SK-N-MC (cell line): ENCODE measurements around the gene TTN.

ENCODE experiments used
- DNase-seq: peaks from one replicate; pipeline ENCODE4 v3.0.0-alpha.2; 2011; ENCODE audit warnings: low read depth, low spot score
- H3K27ac ChIP-seq: fragments of 200-600 bp; sonication (generic); 2 replicates; pipeline ENCODE4 v1.5.1; 2016; ENCODE audit warnings: mixed run types
- H3K36me3 ChIP-seq: fragments of 200-600 bp; sonication (generic); 2 replicates; pipeline ENCODE4 v1.6.1; 2017; ENCODE audit warnings: antibody characterized with exemption, low read length, mixed read lengths; ENCODE audit not compliant: insufficient read depth
- H3K4me3 ChIP-seq: fragments of 200-600 bp; sonication (generic); 2 replicates; pipeline ENCODE4 v1.5.1; 2016
- H3K9ac ChIP-seq: fragments of 200-600 bp; sonication (generic); 2 replicates; pipeline ENCODE4 v1.8.0; 2017; ENCODE audit warnings: mixed run types, mixed read lengths; ENCODE audit not compliant: insufficient read length
- H3K9me3 ChIP-seq: fragments of 200-600 bp; sonication (generic); 2 replicates; pipeline ENCODE4 v1.6.1; 2017; ENCODE audit warnings: low read depth, mild to moderate bottlenecking, antibody characterized with exemption, low read length, moderate library complexity, mixed read lengths
- EZH2 ChIP-seq: fragments of 200-600 bp; sonication (generic); IDR thresholded peaks from one replicate; pipeline ENCODE4 v1.6.1; 2017; ENCODE audit warnings: antibody characterized with exemption
- FOXP2 ChIP-seq: optimal IDR thresholded peaks from 2 replicates; pipeline ENCODE3; 2011; ENCODE audit warnings: mild to moderate bottlenecking, moderate library complexity; ENCODE audit not compliant: insufficient read depth; ENCODE audit errors: extremely low read length, control extremely low read depth
- POLR2AphosphoS5 ChIP-seq: IDR thresholded peaks from 2 replicates; pipeline ENCODE4 v1.6.1; 2012; ENCODE audit warnings: mild to moderate bottlenecking, low read depth, low read length, borderline replicate concordance

Gene TTN

GRCh38 chr2:178827111-178827510 lies 19.9 kb upstream of the TTN start:
- H3K4me3 ChIP-seq: no peak overlapping the region
- no peak overlapping the region for H3K27ac ChIP-seq
- TF ChIP-seq FOXP2: no peak
- H3K36me3 ChIP-seq: no peaks in the 10 kb centered on the region
- no peaks in the 10 kb centered on the region for H3K9me3 ChIP-seq
- no peak for DNase-seq
- H3K9ac ChIP-seq: no peak overlapping the region

DNA sequence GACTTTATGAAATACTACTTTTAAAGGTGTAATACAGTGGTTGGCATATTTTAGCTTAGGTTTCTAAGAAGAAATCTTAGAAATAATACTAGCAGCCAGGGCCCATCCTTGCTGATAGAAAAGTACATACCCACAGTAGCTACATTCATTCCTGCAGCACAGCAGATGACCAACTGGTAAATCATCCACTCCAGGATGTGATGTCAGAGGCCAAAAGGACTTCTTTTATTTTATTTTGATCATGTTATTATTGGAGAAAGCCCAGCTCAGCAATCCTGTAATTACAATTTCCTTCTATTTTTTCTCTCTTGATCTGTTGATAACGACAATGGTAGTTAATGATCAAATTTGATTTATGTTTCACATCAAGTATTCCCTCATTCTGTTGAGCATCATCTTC lies 18.0 kb upstream of the TTN start:
- Histone ChIP-seq H3K4me3 (no peak overlapping the region), H3K36me3 (no peaks in the 10 kb centered on the region), H3K9ac (no peak overlapping the region), H3K27ac (no peak overlapping the region), H3K9me3 (no peaks in the 10 kb centered on the region)
- no peak for DNase-seq
- TF ChIP-seq POLR2AphosphoS5 (no peak), FOXP2 (no peak), EZH2 (no peak)

DNA sequence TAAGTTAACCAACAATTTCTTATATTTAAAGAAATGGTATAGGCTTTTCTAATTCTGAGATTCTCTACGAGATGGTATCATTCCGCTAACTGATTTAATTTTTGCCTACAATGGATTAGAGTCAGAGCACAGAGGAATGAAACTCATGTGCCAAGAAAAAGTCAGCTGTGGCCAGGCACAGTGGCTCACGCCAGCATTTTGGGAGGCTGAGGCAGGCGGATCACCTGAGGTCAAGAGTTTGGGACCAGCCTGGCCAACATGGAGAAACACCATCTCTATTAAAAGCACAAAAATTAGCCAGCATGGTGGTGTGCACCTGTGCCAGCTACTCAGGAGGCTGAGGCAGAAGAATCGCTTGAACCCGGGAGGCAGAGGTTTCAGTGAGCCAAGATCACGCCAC lies 17.0 kb upstream of the TTN start:
- no peak overlapping the region for H3K27ac ChIP-seq
- H3K9ac ChIP-seq: no peak overlapping the region
- no peak for DNase-seq
- no peak overlapping the region for H3K4me3 ChIP-seq
- no peaks in the 10 kb centered on the region for H3K36me3 ChIP-seq
- H3K9me3 ChIP-seq: no peaks in the 10 kb centered on the region
- no peak for TF ChIP-seq EZH2
- TF ChIP-seq FOXP2: no peak
- TF ChIP-seq POLR2AphosphoS5: no peak

DNA sequence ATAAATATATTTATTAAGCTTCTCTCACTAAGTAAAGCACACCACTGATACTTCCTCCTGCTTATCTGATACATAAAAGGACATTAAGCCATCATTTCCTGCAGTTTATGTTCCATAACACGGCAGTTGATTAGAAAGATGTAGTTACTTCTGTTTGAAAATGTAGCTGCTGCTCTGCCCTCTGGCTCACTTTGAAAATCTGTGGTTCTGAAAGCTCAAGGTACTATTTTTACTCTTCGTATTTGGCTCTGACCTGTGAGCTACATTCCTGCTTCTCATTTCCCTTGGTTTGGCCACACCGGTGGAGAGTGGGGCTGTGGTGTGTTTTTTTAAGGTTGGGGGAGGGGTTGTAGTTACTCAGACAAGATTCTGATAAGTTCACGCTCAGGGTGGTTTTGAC lies 12.8 kb upstream of the TTN start:
- Histone ChIP-seq H3K4me3 (no peak overlapping the region), H3K36me3 (no peaks in the 10 kb centered on the region), H3K27ac (no peak overlapping the region), H3K9me3 (no peaks in the 10 kb centered on the region), H3K9ac (no peak overlapping the region)
- DNase-seq: no peak
- TF ChIP-seq EZH2 (no peak), POLR2AphosphoS5 (no peak), FOXP2 (no peak)

- Histone ChIP-seq H3K9ac (no peak overlapping the region), H3K9me3 (no peaks in the 10 kb centered on the region), H3K27ac (no peak overlapping the region), H3K36me3 (no peaks in the 10 kb centered on the region), H3K4me3 (no peak overlapping the region)
- TF ChIP-seq EZH2 (no peak), POLR2AphosphoS5 (no peak), FOXP2 (no peak)
- DNase-seq: no peak
Observed at GRCh38 chr2:178819147-178819875, 12.1 kb upstream of the TTN start.

DNA sequence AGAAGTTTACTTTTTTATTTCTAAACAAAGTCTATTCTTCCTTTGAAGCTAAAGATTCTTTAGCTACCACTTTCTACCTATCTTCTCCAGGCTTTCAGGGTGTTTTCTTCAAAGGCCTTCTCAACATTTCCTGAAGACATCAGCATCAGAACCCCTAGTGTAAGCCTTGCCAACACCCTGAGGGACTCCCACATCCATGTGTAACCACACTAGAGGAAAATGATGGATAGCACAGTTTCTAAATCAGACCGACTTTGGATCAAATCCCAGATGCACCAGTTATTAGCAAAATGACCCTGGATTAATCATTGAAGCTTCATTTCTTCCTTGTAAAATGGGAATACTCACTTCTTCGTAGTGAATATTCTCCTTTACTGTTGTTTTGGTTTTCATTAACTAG lies 4.7 kb upstream of the TTN start:
- H3K27ac ChIP-seq: no peak overlapping the region
- H3K36me3 ChIP-seq: no peaks in the 10 kb centered on the region
- no peak overlapping the region for H3K9ac ChIP-seq
- DNase-seq: no peak
- H3K9me3 ChIP-seq: no peaks in the 10 kb centered on the region
- H3K4me3 ChIP-seq: no peak overlapping the region
- TF ChIP-seq FOXP2 (no peak), EZH2 (no peak), POLR2AphosphoS5 (no peak)

DNA sequence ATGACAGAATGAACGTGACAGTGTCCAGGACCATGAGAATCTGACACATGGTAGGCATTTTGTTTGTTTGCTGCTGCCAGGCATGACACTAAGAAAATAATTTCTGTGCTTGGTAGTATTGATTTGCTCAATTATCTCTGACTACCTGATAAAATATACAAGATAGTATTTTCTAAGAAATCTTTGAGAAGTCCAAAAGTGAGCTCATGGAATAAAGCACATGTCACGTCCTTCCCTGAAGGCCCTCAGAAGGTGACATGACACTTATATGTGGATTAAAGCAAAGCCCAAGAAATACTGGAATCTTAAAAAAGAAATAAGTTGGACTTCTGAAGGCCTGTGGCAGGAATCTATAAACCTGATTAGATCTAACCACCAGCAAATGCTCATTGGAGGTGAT lies 3.8 kb upstream of the TTN start:
- DNase-seq: no peak
- Histone ChIP-seq H3K9me3 (no peaks in the 10 kb centered on the region), H3K36me3 (no peaks in the 10 kb centered on the region), H3K27ac (no peak overlapping the region), H3K9ac (no peak overlapping the region), H3K4me3 (no peak overlapping the region)
- no peak for TF ChIP-seq EZH2

GRCh38 chr2:178810422-178810821 lies 3.2 kb upstream of the TTN start:
- Histone ChIP-seq H3K36me3 (no peaks in the 10 kb centered on the region), H3K9ac (no peak overlapping the region), H3K4me3 (no peak overlapping the region), H3K27ac (no peak overlapping the region), H3K9me3 (no peaks in the 10 kb centered on the region)
- no peak for DNase-seq
- TF ChIP-seq FOXP2 (no peak), POLR2AphosphoS5 (no peak), EZH2 (no peak)

DNA sequence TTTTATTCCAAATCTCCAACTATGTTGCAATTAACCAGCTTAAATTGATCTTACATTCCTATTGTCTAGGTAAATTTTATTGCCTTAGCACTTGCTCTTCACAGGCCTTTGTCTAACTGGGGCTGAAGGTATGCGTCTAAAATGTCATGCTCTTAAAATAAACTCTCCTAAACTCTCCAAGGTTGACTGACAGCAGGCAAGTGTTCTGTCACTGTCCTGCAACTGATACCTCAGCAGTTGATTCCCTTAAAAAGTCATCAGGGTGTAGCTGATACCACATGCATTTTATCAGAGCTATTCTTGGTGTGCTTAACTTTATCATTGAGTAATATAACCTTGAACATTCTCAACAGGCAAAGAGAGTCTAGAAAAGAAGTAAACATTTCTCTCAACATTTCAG lies 680 bp downstream of the TTN start:
- no peak for DNase-seq
- Histone ChIP-seq H3K4me3 (no peak overlapping the region), H3K9me3 (no peaks in the 10 kb centered on the region), H3K36me3 (no peaks in the 10 kb centered on the region), H3K27ac (no peak overlapping the region), H3K9ac (no peak overlapping the region)
- TF ChIP-seq FOXP2 (no peak), POLR2AphosphoS5 (no peak), EZH2 (no peak)

DNA sequence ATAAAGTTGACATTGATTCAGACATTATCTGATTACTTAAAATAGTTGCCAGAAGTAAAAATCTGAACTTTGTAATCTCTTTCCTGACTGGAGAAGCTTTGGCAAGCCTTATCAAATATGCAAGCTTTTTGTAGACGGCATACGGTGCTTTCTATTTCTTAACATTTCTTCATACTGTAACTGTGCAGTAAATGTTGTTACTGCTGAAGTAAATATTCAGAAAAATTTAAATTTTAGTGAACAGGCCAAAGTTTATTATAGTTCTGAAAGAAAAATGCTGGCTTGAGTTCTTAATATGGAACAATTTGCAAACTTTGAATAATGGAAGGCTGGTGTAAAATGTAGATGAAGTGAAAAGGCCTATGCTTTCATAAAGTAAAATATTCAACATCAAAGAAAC lies 1.8 kb downstream of the TTN start:
- H3K36me3 ChIP-seq: no peaks in the 10 kb centered on the region
- H3K4me3 ChIP-seq: no peak overlapping the region
- no peak overlapping the region for H3K9ac ChIP-seq
- no peak for DNase-seq
- TF ChIP-seq POLR2AphosphoS5: no peak
- TF ChIP-seq EZH2: no peak
- TF ChIP-seq FOXP2: no peak
- no peaks in the 10 kb centered on the region for H3K9me3 ChIP-seq
- H3K27ac ChIP-seq: no peak overlapping the region
